HG03460 (cell line): ENCODE results near the gene CAMK1.

Experiments
- ATAC-seq: cut with Tn5 transposase; IDR thresholded peaks from one replicate; pipeline ENCODE4 v1.9.1; 2021; ENCODE audit not compliant: unreplicated experiment

The CAMK1 gene

GRCh38 chr3:9743548-9743947 lies 26.2 kb downstream of the CAMK1 start:
- ATAC-seq = no peak

DNA sequence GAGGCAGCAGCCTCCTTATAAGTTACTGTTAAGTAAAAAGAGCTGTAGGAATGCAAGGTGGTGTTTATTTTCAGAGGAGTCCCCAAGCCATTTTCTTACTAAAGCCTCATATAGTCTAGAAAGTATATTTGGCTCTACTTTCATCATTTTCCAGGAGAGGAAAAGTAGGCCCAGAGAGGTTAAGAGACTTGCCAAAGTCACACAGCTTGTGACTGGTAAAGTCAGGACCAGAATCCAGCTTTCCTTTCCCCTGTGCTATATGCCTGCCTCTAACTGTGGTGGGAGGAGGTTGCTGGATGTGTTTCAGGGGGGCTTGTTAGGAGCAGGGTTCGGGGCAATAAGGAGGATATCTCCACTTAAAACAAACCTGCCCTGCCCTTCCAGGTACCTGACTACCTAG lies 27.2 kb downstream of the CAMK1 start:
- ATAC-seq = no peak

GRCh38 chr3:9739181-9739580 lies 30.6 kb downstream of the CAMK1 start:
- ATAC-seq = no peak

DNA sequence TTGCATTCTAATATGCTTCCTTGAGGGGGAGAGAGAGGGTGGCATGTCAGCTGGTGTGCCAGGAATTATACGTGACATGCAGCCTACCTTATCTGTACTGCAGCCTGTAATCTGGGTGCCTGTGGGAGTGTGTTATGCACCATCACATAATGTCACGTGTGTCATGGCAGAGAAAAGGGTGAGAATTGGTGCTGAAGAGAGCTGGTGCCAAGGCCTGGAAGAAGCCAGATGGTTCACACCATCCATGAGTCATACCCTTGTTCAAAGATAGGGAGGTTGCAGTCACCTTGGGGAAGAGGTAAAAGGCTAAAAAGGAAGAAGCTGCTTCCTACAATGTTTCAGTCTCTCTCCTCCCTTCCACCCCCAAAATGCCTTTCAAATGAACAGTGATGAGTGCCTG lies 32.9 kb downstream of the CAMK1 start:
- ATAC-seq = no peak

- no peak for ATAC-seq
Observed at GRCh38 chr3:9732740-9733115, 37.0 kb downstream of the CAMK1 start.

DNA sequence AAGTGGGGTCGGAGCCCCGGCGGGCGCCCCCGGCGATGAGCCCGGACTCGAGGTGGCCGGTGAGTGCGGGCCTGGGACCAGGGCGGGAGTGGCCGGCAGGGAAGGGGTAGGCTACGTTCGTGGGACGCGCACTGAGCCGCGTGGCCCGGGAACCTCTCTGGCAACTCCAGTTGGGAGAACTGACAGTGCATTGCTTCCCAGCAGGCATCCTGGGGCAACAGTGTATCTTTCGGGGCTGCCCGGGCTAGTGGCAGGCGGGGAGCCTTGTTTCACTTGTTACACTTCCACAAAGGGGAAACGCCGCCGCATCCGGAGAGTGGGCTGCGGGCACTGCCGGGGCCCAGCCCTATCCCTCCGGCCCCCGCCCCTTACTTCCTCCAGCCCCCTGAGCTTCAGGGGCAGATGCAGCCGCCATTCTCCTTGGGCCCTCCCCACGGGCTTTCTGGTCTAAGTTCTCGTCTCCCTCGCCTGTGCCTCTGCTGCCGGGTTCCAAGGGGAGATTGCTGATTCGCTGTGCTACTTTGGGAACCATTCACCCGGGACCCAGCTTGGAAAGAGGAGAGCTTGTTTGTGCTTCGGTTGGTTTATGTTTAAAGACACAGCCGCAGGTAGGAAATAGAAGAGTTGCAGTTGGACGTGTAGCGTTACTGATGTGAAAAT lies 37.5 kb downstream of the CAMK1 start:
- ATAC-seq = peak; percentile 13

- peak; percentile 93 for ATAC-seq
Observed at GRCh38 chr3:9731206-9732079, 38.3 kb downstream of the CAMK1 start, which contains the start of gene BRPF1. TSS of gene BRPF1 (plus strand) at chr3:9731735. CDS start at chr3:9734141, 2,406 bp downstream.

- peak; percentile 41 for ATAC-seq
Observed at GRCh38 chr3:9730657-9731205, 39.0 kb downstream of the CAMK1 start.

DNA sequence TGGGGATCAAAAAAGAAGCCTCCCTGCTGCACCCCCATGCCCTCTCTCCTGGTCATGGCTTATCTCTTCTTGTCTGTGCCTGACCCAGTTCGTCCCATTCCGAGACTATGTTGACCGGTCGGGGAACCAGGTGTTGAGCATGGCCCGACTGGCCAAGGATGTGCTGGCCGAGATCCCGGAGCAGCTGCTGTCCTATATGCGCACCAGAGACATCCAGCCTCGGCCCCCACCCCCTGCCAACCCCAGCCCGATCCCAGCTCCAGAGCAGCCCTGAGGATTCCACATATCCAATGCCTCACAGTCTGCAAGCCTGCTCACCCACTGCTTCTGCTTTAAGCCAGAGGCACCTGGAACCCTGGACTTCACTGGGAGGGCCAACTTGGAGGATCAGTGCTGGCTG lies 40.3 kb downstream of the CAMK1 start:
- ATAC-seq = no peak

DNA sequence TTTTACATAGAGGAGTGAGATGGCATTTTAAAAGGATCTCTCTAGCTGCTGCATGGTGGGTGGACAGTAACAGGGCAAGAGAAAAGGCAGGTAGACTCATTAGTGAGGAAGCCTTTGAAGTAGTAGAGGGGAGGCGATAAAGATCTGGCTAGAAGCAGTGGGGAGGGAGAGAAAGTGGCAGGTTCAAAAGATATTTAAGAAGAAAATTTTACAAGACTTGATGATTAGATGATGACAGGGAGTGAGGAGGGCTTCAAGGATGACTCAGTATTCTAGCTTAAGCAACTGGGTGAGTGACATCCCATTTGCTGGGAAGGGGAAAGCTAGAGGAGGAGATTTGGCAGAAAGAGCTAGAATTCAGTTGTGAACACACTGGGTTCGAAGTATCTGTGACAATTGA lies 42.0 kb downstream of the CAMK1 start:
- ATAC-seq = no peak

DNA sequence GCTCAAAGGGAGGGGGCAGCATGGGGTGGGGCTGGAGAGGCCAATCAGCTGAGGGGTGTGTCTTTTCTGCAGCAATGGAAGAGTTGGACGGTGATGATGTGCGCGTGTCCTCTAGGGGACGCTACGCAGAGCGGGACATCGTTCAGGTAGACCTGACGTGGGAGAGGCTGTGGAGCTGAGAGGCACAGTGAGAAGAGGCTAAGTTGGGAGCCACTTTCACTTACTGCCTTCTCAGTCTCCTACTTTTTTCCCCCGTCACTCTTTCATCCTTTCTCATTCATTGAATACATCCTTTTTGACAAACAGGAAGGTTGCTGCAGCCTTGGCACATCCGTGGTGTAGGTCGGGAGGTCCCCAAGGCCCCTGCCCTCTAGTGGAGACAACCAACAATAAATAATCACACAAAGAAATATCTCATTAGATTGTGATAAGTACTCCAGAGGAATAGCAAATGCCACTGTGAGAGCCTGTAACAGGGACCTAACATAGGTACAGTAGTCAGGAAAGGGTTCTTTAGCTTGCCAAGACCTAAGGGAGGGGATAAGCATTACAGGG lies 42.6 kb downstream of the CAMK1 start:
- ATAC-seq = no peak

- ATAC-seq = no peak
Observed at GRCh38 chr3:9725775-9726515, 43.8 kb downstream of the CAMK1 start.

DNA sequence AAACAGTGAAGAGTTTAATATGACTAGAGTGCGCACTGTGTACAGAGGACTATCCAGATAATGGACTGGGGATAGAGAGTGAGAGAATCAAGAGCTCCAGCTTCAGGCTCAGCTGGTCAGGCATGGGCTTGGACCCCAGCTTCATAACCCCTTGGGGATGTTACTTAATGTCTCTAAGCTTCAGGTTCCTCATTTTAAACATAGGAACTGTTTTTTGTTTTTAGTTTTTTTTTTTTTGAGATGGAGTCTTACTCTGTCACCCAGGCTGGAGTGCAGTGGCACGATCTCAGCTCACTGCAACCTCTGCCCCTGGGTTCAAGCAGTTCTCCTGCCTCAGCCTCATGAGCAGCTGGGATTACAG lies 48.1 kb downstream of the CAMK1 start:
- no peak for ATAC-seq

DNA sequence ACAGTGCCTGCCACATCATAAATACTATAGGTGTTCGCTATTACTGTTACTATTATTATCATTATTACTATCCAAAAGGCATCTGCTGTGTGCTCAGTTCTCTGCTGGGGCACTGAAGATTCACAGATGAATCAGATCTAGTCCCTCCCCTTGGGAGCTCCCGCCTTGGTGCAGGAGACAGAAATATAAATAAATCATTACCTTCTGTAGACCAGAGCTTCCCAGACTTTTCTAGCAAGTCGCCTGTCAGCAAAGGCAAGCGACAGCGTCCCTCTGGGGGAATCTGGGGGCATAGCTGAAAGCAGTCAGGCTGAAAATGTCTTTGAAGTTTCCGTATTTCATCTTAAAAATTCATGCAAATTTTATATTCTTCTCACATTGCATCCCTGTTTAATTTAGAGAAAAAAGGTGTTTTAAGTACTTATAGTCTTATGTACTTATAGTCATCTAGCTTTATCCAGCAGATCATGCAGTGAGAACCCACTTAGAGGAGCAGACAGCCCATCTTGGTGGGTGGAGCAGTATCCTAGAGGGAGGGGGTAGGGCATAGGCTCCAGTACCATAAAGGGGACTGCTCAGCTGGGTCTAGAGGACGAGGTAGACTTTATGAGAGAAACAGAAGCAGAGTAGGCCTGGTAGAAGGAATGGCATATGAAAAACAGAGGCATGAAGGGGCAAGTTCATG lies 48.6 kb downstream of the CAMK1 start:
- ATAC-seq = no peak

GRCh38 chr3:9718118-9718517 lies 51.6 kb downstream of the CAMK1 start:
- no peak for ATAC-seq

- ATAC-seq = no peak
Observed at GRCh38 chr3:9717563-9717962, 52.2 kb downstream of the CAMK1 start.

DNA sequence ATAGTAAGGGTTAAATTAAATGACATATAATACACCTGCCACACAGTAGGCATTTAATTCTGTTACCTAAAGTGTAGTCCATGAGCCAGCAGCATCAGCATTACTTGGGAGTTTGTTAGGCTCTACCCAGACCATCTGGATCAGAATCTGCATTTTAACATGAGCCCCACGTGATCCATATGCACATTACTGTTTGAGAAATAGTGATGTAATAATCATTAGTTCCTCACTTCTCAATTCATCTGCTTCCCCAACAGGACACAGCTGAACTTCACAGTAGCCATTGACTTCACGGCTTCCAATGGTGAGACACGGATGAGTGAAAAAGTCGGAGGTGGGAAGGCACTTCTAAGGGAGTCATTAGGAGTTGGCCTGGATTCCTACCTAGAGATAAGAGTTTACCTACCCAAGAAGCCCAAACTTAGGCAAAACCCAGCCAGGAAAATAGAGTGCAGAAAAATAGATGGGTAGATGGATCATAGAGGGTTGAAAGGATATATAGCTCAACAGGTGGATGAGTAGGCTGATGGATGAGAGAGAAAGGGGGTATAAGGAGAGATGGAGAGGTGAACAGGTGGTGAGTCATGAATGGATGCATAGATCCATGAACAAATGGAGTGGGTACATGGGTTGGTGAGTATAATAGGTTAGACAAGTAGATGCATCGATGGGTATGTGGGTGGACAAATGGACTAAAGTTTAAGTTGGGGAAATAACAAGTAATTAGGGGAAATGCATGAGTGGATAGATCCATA lies 52.8 kb downstream of the CAMK1 start:
- ATAC-seq = no peak

DNA sequence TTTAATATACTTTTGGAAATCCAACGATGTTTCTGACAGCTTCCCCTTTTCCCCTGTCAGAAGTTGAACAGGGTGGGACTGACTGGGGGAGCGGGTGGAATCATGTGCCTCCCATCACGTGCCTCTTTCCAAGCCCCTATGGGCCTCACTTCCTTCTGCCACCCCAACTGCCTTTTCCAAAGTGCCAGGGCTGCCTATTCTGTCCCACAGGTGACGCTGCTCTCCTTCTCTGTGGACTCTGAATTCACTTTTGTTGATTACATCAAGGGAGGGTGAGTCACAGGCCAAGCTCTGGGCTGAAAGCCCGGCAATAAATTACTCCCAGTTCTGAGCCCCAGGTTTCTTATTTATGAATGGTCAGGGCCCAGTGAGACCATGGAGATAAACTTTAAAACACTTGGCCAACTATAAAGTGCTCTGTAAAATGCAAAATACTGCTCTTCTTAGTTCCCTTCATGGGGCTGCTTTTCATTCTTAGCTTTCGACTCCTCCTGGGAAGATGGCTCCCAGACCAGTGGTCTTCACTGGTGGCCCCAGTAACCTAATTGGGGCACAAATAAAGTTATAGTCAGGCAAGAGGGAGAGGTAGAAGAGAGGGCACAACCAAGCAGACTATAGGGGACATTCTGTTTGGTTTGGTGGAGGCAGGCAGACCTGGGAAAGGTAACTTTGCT lies 53.8 kb downstream of the CAMK1 start:
- no peak for ATAC-seq

DNA sequence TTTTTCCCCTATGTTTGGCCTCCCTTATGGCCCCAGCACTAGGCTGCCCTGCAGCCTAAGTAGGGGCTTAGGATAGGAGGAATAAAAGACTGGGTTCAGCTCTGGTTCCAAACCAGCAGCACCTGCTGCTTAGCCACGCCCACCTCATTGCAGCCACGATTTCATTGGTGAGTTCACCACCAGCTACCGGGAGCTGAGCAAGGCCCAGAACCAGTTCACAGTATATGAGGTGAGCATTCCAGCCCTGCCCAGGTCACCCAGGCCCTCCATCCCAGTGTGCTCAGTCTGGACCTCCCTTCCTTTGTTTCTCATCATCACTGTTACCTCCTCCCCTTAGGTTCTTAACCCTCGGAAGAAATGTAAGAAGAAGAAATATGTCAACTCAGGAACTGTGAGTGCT lies 54.6 kb downstream of the CAMK1 start:
- no peak for ATAC-seq
